Effector CD4-positive, alpha-beta T cell (primary cell): ENCODE measurements around the gene PALD1.

Experiments used
- DNase-seq: peaks from one replicate; pipeline ENCODE4 v3.0.0-alpha.2; 2020

PALD1 gene

DNA sequence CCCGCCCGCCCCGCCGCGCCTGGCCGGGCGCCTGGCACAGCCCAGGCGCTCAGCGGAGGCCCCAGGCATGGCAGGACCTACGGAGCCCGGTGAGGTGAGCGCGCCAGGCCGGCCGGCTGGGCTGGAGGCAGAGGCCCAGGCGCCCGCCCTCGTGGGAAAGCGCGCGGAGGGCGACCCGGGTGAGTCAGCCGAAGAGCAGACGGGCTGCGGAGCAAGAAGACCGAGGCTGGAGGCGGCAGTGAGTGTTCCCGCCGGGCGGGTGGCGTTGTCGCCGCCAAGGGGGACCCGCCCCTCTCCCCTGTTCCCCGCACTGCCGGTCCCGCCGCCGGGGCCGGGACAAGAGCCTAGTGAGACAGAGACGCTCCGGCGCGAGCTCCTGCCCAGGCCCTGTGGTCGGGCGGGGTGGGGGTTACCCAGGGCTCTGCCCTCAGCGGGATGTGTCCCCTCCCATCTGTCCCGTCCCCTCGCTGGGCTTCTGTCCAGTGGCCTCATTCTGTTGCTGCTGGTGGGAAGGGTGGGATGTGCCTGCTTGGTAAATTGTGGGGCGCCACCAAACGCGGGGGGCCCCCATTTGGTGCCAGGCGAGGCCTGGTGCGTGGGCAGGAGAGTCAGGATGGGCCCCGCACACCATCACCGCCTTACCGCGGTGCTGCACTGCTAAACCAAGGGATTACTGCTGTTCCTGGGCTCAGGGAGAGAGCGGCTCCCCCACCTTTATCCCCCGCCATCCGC, 20.1 kb upstream of the PALD1 start:
- DNase-seq = no peak

DNA sequence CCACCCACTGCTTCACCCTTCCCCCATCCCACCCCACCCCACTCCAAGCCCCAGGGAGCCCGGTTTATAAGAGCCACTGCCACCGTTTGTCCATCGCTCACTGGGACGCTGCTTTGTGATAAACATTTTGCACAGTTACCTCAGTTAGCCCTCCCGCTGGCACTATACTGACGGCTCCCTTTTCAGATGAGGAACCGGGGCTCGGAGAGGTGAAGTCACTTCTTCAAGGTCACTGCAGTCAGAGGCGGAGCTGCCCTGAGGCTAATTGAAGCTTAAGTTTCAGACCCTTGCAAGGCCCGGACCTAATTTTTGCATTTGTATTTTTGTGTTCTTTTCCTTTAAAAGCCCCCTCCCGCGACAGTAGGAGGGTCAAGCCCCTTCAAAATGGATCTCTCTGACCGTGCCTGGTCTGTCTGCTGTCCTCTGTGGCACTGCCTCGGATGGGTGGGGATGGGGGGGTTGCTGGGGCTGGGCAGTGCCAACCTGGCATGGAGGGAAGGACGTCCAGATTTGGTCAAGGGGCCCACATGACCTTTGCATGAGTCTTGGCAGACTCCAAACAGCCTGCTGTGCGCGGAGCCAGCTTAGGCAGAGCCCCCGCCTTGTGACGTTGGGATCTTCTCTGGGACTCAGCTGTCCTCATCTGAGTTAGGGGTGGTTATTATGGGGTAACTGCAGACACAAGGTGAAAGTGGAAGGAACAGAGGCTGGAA, 19.4 kb upstream of the PALD1 start:
- no peak for DNase-seq

DNA sequence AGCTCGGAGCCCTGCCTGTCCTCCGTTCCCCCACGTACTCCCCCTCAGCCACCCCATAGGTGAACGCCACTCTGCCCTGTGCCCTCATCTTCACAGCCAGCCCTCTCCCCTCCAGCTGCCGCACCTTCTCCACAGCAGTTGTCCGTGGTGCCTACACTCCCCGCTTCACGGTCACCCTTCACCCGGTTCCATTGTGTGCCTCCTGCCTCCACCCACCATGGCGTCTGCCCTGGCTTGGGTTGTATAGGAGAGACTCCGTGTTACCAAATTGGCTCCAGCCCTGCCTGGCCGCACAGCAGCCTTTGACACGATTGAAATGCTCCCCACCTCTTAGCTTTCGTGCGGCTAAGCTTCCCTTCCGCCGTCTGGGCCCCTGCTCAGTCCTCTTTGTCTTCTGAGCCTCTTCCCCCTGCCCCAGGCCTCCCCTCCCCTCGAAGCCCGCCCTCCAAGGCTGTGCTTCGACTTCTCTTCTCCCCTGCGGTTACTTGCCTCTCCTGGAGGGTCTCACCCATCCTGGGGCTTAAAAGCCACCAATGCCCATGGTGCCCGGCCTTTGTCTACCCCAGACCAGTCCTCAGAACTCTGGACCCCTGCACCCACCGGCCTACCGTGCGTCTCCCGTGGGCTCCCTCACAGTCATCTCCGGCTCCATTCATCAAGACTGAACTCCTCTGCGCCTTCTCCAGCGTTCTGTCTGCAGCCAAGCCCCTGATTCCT, 18.6 kb upstream of the PALD1 start:
- DNase-seq = no peak

- no peak for DNase-seq
Observed at GRCh38 chr10:70461397-70462348, 16.9 kb upstream of the PALD1 start.

DNA sequence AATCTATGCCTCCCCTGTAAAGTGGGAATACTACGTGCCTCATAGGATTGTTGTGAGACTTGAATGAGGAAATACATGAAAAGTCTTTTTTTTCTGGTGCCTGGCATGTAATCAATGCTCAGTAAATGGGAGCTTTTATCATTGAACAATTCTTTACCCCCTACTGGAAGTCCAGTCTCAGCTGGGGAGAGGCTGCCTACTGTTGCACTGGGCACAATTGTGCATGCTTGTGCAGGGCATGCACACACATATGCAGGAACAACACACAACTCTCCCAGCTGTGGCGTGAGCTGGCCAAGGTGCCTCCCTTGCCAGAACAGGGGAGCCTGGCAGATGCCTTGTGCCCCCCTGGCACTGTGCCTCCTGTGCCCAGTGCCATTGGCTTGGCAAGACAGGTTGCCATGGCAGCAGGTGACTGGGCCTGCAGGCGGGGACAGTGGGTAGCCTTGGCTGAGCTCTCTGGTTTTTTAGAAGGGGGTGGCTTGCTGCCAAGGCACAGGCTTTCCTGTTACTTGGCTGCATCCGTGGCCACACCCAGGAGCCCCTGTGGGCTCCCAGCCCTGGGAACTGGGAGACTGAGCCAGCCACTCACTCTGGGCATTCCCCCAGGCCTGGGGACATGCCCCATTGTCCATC, 16.1 kb upstream of the PALD1 start:
- no peak for DNase-seq

GRCh38 chr10:70465278-70465677, 13.3 kb upstream of the PALD1 start:
- DNase-seq = no peak

- DNase-seq = no peak
Observed at GRCh38 chr10:70465832-70466231, 12.7 kb upstream of the PALD1 start.

- no peak for DNase-seq
Observed at GRCh38 chr10:70466951-70467350, 11.6 kb upstream of the PALD1 start.

DNA sequence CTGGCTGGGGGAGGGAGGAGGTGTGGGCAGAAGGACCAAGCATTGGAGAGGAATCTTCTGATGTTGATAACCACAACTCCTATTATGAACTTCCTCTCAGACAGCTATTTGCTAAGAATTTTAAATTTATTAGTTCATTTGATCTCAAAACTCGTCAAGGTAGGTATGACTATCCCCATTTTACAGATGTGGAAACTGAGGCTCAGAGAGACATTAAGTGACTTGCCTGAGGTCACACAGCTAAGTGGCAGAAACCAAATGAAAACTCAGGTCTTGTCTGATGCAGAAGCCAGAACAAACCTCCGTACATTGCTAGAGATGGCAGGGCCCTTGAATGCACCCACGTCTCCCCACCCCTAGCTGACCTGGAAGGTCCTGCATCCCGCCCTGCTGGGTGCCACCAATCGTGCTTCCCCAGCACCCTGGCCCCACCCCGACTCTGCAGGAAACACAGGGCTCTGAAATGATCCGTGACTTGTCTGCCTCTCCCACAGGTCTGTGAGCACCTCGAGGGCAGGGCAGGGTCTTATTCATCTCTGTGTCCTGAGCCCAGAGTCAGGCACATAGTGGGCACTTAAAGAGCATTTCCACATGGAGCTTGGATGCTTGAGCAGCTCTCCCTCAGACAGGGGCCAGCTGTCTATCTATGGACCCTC, 5.6 kb upstream of the PALD1 start:
- no peak for DNase-seq

GRCh38 chr10:70474780-70475179, 3.8 kb upstream of the PALD1 start:
- no peak for DNase-seq

DNA sequence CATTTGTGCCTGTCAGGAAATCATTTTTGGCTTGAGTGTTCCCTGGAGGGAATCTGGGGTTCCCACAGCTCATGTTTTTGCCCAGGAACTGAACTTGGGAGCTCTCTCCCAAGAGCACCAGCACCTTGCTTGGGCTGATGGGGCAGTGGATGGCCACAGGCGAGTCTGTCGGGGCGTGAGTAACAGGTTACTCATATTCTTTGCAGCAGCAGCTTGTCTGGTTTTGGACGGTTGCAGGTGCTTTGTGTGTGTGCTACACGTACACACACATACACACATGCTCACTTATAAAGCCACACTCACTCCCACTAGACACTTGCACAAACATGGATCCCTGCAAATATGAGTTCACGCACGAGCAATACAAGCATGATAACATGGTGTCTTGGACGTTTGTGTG, 2.9 kb upstream of the PALD1 start:
- DNase-seq = no peak

DNA sequence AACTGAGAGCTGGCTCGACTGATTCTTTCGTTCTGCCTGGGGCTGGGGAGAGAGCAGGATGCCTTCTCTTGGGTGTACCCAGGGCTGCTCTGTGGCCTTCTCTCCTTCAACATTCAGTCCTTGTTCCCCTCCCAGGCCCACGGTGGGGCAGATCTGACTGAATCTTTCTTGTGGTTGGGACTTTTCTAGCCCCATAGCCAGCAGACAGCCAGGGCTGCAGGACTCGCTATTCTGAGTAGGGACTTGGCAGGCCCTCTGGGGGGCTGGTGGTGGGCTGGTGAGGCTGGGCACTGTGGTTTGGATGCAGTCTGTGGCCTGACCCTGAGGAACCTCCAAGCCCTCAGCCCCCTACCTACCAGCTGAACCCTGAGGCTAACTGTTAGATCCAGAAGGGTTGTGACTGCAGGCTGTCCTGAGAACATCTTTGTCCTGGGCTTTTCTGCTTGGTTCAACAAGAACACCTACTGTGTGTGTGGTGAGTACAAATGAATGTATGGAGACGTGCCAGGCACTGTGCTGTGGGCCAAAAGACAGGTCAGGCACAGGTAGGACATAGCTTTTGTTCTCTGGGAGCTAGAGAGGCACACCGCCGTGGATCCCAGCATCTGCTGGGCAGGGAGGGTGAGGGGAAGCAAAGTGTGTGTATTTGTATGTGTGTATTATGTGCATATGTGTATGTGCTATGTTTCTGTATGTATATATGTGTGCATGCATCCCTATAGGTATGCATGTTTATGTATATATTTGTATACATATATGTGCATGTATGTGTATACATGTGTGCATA, 2.1 kb upstream of the PALD1 start:
- no peak for DNase-seq

DNA sequence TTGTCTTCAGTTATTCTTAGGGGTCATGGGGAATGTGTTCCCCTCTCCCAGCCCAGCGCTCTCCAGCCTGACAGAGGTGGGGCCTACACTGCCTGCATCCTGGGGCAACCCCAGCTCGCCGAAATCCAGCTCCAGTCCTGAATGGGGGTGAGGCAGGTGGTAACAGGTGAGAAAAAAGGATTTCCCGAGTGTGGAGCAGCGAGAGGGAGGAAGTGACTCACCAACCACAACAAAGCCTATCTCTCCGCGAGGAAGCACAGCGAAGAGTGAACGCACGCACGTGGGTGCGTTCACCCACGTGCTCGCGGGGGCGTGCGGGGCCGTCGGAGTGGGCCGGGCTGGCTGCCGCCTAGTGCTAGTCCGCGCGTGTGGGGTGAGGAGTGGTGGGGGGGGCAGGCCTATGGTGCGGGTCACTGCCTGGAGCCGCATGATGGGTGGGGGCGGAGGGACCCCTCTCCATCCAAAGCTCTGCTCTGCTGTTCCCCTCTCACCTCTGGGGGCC, 855 bp upstream of the PALD1 start:
- peak; percentile 71 for DNase-seq

- no peak for DNase-seq
Observed at GRCh38 chr10:70479165-70479581, 606 bp downstream of the PALD1 start.

DNA sequence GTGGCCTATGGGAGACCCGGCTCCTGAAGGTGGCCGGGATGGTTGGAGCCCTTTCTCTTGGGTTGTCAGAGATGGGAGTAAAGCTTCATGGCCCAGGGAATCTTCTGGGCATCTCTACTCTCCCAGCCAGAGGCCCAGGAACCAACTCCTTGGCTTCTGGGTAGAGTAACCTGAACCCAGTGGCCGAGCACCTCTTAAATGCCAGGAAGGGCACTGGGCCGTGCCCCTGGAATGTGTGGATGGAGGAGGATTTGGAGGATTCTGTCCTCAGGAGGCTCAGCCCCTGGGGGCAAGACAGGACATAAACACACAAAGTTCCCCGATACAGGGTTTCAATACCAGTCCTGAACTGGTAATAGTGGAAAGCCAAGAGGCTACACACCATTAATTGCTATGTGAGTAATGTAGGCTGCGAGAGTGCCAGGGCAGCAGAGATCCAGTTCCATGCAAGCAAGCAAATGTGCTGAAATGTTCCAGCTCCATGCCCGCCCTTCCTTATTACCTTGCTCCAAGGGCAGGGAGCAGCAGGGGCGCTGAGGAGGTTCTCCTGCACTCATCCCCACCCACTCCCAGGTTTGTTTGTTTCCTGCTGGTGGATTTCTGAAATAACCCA, 1.2 kb downstream of the PALD1 start:
- DNase-seq = no peak

DNA sequence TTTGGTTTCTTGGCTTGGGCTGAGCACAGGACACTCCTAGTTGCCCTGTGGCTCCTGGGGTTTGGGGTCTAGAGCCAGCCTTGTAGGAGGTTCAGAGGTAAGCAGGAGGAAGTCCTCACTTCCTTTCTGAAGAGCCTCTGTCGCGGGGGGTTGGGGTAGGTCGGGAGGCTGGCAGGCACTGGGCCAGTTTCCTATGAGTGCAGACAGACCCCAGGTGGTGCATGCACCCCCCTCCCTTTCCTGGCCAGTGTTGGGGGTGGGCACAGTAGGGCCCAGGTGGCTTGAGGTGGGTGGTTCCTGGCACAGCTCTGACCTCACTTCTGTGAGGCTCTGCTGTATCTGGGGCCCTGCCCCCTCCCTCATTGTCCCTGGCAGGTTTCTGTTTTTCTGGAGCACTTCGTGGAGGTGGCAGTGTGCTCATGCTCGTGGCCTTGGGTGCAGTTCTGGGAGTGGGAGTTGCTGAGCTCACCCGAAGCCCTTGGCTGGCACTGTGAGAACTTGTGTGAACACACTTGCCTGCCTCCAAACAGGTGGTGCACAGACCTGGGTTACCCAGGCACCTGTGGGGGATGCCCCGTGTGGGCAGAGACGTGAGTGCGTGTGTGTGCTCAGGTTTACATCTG, 1.8 kb downstream of the PALD1 start:
- no peak for DNase-seq

DNA sequence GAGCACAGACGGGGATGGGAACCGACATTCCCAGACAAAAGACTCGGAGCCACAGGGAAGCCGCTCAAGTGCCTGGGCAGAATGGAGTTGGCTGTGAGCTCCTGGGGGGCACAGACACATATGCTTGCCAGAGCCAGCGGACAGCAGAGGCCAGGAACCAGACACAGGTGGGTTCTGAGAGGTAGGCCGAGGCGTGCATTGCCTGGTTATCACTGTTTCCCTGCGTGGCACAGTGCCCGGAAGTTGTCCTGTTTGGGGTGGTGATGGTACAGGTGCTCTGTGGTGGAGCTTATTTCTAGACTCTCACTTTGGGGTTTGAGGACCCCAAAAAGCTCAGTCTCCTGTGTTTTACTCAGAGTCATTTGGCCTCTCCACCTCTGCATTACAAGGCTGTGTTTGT, 2.5 kb downstream of the PALD1 start:
- no peak for DNase-seq

GRCh38 chr10:70481831-70482530, 3.4 kb downstream of the PALD1 start:
- DNase-seq = no peak
